AG04450 (cell line): ENCODE results near the gene MAD1L1. TPM values are rescaled to one million over a fixed set of nuclear protein-coding genes. Genes with fewer than 3 reads are reported as not detected.

Source experiments
- CTCF ChIA-PET: fragments of 300-600, 350-600 bp; formaldehyde crosslinking; extraction: SDS; loops from one replicate; lab custom pipeline; 2022; ENCODE audit warnings: antibody characterized with exemption, inconsistent platforms; lab: Charles Lee
- POLR2A ChIA-PET: fragments of 350-600 bp; formaldehyde crosslinking; extraction: SDS; loops from one replicate; lab custom pipeline; 2021; ENCODE audit warnings: antibody characterized with exemption, inconsistent platforms; lab: Yijun Ruan, JAX
- DNase-seq: peaks from one replicate; pipeline ENCODE4 v3.0.0-alpha.2; 2011; ENCODE audit warnings: low read depth, low spot score
- H3K27ac ChIP-seq: one replicate; pipeline ENCODE4 v1.5.1; 2012; ENCODE audit warnings: low read depth, low read length, control low read depth
- H3K27me3 ChIP-seq: one replicate; pipeline ENCODE4 v1.6.0; 2012; ENCODE audit warnings: low read length; ENCODE audit not compliant: control insufficient read depth, insufficient read depth
- H3K4me3 ChIP-seq: 2 replicates; pipeline ENCODE4 v1.5.1; 2011; ENCODE audit warnings: mild to moderate bottlenecking, low read depth, low read length, control low read depth
- H3K9me3 ChIP-seq: 2 replicates; pipeline ENCODE4 v1.5.1; 2012; ENCODE audit warnings: low read length; ENCODE audit not compliant: control insufficient read depth, insufficient read depth
- CTCF ChIP-seq: IDR thresholded peaks from 2 replicates; pipeline ENCODE4 v1.5.1; 2011; ENCODE audit warnings: low read depth, low read length, control low read depth, inconsistent platforms
- polyA plus RNA-seq: library from polyadenylated mRNA; depleted of rRNA; stranded (reverse); fragments of >200 nt; gene quantifications from 2 replicates; pipeline ENCODE4 v1.2.3, GENCODE V29; 2011

MAD1L1 gene
- polyA plus RNA-seq, 1 experiment, result 11.9 TPM

- TF ChIP-seq CTCF, result no peak
- CTCF ChIA-PET, result no interaction called here
Observed at GRCh38 chr7:2120251-2120660, 112.5 kb downstream of the MAD1L1 start.

GRCh38 chr7:2118630-2119190 lies 114.0 kb downstream of the MAD1L1 start:
- peaks cover 15% of the 10 kb centered on the region for H3K9me3 ChIP-seq
- no peak overlapping the region for H3K4me3 ChIP-seq
- ChIA-PET CTCF (no interaction called here), POLR2A (no interaction called here)
- no peak for DNase-seq
- TF ChIP-seq CTCF, result no peak
- H3K27me3 ChIP-seq, result no peaks in the 10 kb centered on the region
- H3K27ac ChIP-seq, result no peak overlapping the region

More at GRCh38 chr7:2120251-2120660, 112.5 kb downstream of the MAD1L1 start:
- Histone ChIP-seq H3K27me3 (no peaks in the 10 kb centered on the region), H3K27ac (no peak overlapping the region), H3K9me3 (peaks cover under 1% of the 10 kb centered on the region; the same call in 1 of the 2 replicates), H3K4me3 (no peak overlapping the region)
- DNase-seq, result no peak
- POLR2A ChIA-PET, result no interaction called here

- H3K27ac ChIP-seq, result no peak overlapping the region
- no peak overlapping the region for H3K4me3 ChIP-seq
- DNase-seq, result no peak
- TF ChIP-seq CTCF, result no peak
- peaks cover 16% of the 10 kb centered on the region for H3K9me3 ChIP-seq
- ChIA-PET POLR2A (no interaction called here), CTCF (no interaction called here)
- H3K27me3 ChIP-seq, result no peaks in the 10 kb centered on the region
Observed at GRCh38 chr7:2118056-2118455, 114.7 kb downstream of the MAD1L1 start.

- no peaks in the 10 kb centered on the region for H3K27me3 ChIP-seq
- no peak overlapping the region for H3K27ac ChIP-seq
- no peak for DNase-seq
- peaks cover 16% of the 10 kb centered on the region for H3K9me3 ChIP-seq
- no peak for TF ChIP-seq CTCF
- ChIA-PET POLR2A (no interaction called here), CTCF (no interaction called here)
- H3K4me3 ChIP-seq, result no peak overlapping the region
Observed at GRCh38 chr7:2117646-2118045, 115.1 kb downstream of the MAD1L1 start.

GRCh38 chr7:2116989-2117591 lies 115.7 kb downstream of the MAD1L1 start:
- POLR2A ChIA-PET, result no interaction called here
- Histone ChIP-seq H3K27me3 (no peaks in the 10 kb centered on the region), H3K27ac (no peak overlapping the region), H3K4me3 (no peak overlapping the region), H3K9me3 (peaks cover 19% of the 10 kb centered on the region)
- CTCF ChIA-PET, result no interaction called here
- DNase-seq, result no peak
- no peak for TF ChIP-seq CTCF
